Measurements from ENCODE around the gene KHDRBS1.
"Not testable (repeated sequence)": the region's sequence is repeated elsewhere in the genome, so short reads cannot be mapped to it uniquely, and the experiment has no call there.

The KHDRBS1 gene

GRCh38 chr1:32013386-32014198 is at the start of gene KHDRBS1:
KHDRBS1 (plus strand) TSS chr1:32013868; CDS start chr1:32013996, 128 bp downstream.
- peak; percentile 98 for DNase-seq

GRCh38 chr1:31970873-31971272 is 42.8 kb upstream of the KHDRBS1 start:
- DNase-seq, result no peak

GRCh38 chr1:31976401-31976800 is 37.3 kb upstream of the KHDRBS1 start:
- DNase-seq, result no peak

GRCh38 chr1:31977385-31978131 is 36.1 kb upstream of the KHDRBS1 start:
- no peak for DNase-seq

GRCh38 chr1:31978843-31979400 is 34.7 kb upstream of the KHDRBS1 start:
- no peak for DNase-seq

- DNase-seq, result no peak
These were observed 32.7 kb upstream of the KHDRBS1 start for GRCh38 chr1:31980835-31981455.

GRCh38 chr1:31981456-31981839 is 32.2 kb upstream of the KHDRBS1 start:
- no peak for DNase-seq

- DNase-seq, result no peak
These were observed 31.7 kb upstream of the KHDRBS1 start for GRCh38 chr1:31981972-31982371.

GRCh38 chr1:31984419-31985347 is 29.0 kb upstream of the KHDRBS1 start:
- DNase-seq, result peak; percentile 34 to 43

- DNase-seq, result no peak
These were observed 28.2 kb upstream of the KHDRBS1 start for GRCh38 chr1:31985430-31985829.

- no peak for DNase-seq
These were observed 26.5 kb upstream of the KHDRBS1 start for GRCh38 chr1:31987135-31987619.

GRCh38 chr1:31989964-31990363 is 23.7 kb upstream of the KHDRBS1 start:
- DNase-seq, result no peak

GRCh38 chr1:31991182-31991581 is 22.5 kb upstream of the KHDRBS1 start:
- no peak for DNase-seq

- DNase-seq, result no peak
These were observed 18.4 kb upstream of the KHDRBS1 start for GRCh38 chr1:31995263-31995662.

- DNase-seq, result not testable (repeated sequence)
These were observed 17.5 kb upstream of the KHDRBS1 start for GRCh38 chr1:31996121-31996520.

- no peak for DNase-seq
These were observed 11.8 kb upstream of the KHDRBS1 start for GRCh38 chr1:32001863-32002262.

- DNase-seq, result not testable (repeated sequence)
These were observed 11.4 kb upstream of the KHDRBS1 start for GRCh38 chr1:32002285-32002684.

- no peak for DNase-seq
These were observed 8.1 kb upstream of the KHDRBS1 start for GRCh38 chr1:32005522-32005921.

GRCh38 chr1:32007591-32007940 is 6.1 kb upstream of the KHDRBS1 start:
- DNase-seq, result no peak

GRCh38 chr1:32010246-32010645 is 3.4 kb upstream of the KHDRBS1 start:
- no peak for DNase-seq

- DNase-seq, result no peak
These were observed 821 bp upstream of the KHDRBS1 start for GRCh38 chr1:32012709-32013385.

Data from activated CD4-positive, alpha-beta T cell treated with anti-CD3 and anti-CD28 coated beads, Interleukin-2, amount 50 U/mL, for 48 hours (primary cell).